HEK293 (cell line): ENCODE measurements around the gene MAPK12.

ENCODE experiments used
- ZNF449 ChIP-seq: fragments of 450-650 bp; formaldehyde crosslinking; IDR thresholded peaks from 2 replicates; pipeline ENCODE4 v1.5.1; 2017; ENCODE audit warnings: missing biosample characterization, mild to moderate bottlenecking, missing genetic modification characterization, moderate library complexity
- TF ChIP-seq, protein P1 (sequence below): fragments of 450-650 bp; formaldehyde crosslinking; IDR thresholded peaks from 2 replicates; pipeline ENCODE4 v1.5.1; 2016; ENCODE audit warnings: missing biosample characterization, missing genetic modification characterization

DNA sequence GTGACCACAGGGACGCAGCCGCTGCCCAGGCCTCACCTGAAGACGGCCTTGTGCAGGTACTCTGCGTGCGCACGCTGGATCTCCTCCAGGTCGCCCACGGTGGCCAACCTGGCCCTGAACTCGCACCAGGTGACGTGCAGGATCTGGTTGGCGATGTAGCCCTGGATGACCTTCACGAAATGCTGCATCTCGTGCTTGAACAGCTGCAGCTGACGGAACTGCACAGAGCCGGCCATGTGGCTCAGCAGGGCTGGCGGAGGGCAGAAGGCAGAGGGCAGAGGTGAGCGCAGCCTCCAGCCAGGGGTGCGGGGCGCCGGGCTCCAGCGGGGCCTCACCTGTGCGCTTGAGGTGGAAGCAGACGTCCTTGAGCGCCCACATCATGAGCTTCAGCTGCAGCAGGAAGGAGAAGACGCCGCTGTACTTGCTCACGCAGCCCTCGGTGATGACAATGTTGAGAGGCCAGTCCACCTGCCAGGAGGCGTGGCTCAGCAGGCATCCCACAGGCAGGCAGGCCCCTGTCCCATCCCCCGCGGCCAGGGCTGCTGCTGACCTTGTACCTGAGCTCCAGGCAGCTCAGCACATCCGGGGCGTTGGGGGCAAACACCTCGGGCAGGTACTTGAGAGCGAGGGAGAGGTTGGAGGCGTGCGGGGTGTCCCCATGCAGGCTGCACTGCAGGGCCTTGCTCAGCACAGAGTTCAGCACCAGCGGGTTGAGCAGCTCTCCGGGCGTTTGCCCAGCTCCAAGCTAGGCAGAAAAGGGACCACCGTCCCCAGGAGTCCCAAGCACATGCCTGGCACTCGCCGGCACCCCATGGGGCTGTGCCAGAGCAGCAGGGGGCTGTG lies 43.1 kb downstream of the MAPK12 start:
- no peak for TF ChIP-seq ZNF449 (tag by site-specific recombination)
- TF ChIP-seq, protein P1, sequence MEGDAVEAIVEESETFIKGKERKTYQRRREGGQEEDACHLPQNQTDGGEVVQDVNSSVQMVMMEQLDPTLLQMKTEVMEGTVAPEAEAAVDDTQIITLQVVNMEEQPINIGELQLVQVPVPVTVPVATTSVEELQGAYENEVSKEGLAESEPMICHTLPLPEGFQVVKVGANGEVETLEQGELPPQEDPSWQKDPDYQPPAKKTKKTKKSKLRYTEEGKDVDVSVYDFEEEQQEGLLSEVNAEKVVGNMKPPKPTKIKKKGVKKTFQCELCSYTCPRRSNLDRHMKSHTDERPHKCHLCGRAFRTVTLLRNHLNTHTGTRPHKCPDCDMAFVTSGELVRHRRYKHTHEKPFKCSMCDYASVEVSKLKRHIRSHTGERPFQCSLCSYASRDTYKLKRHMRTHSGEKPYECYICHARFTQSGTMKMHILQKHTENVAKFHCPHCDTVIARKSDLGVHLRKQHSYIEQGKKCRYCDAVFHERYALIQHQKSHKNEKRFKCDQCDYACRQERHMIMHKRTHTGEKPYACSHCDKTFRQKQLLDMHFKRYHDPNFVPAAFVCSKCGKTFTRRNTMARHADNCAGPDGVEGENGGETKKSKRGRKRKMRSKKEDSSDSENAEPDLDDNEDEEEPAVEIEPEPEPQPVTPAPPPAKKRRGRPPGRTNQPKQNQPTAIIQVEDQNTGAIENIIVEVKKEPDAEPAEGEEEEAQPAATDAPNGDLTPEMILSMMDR (tag by site-specific recombination): no peak
